HG03108 (cell line): ENCODE measurements around the gene AUTS2.

Source experiments
- ATAC-seq: cut with Tn5 transposase; IDR thresholded peaks from one replicate; pipeline ENCODE4 v1.9.1; 2021; ENCODE audit warnings: moderate library complexity; ENCODE audit not compliant: unreplicated experiment

Gene AUTS2

GRCh38 chr7:69922026-69922803 is 323.9 kb downstream of the AUTS2 start:
- ATAC-seq = no peak

- no peak for ATAC-seq
Measured at GRCh38 chr7:69927461-69927860, 329.2 kb downstream of the AUTS2 start.

GRCh38 chr7:69928621-69929020 is 330.3 kb downstream of the AUTS2 start:
- ATAC-seq = no peak

- ATAC-seq = no peak
Measured at GRCh38 chr7:69929622-69930021, 331.3 kb downstream of the AUTS2 start.

- no peak for ATAC-seq
Measured at GRCh38 chr7:69932034-69932628, 333.9 kb downstream of the AUTS2 start.

- ATAC-seq = no peak
Measured at GRCh38 chr7:69934144-69934903, 336.0 kb downstream of the AUTS2 start.

- ATAC-seq = no peak
Measured at GRCh38 chr7:69935107-69935506, 336.8 kb downstream of the AUTS2 start.

- ATAC-seq = no peak
Measured at GRCh38 chr7:69937097-69937496, 338.8 kb downstream of the AUTS2 start.

GRCh38 chr7:69939317-69939716 is 341.0 kb downstream of the AUTS2 start:
- no peak for ATAC-seq

- no peak for ATAC-seq
Measured at GRCh38 chr7:69941077-69941651, 342.9 kb downstream of the AUTS2 start.

- no peak for ATAC-seq
Measured at GRCh38 chr7:69942573-69942972, 344.3 kb downstream of the AUTS2 start.

- no peak for ATAC-seq
Measured at GRCh38 chr7:69946901-69947300, 348.6 kb downstream of the AUTS2 start.

- no peak for ATAC-seq
Measured at GRCh38 chr7:69947998-69948397, 349.7 kb downstream of the AUTS2 start.

- ATAC-seq = no peak
Measured at GRCh38 chr7:69949122-69949521, 350.8 kb downstream of the AUTS2 start.

GRCh38 chr7:69951458-69951857 is 353.2 kb downstream of the AUTS2 start:
- no peak for ATAC-seq

- no peak for ATAC-seq
Measured at GRCh38 chr7:69953136-69954067, 355.1 kb downstream of the AUTS2 start.

GRCh38 chr7:69956541-69956940 is 358.3 kb downstream of the AUTS2 start:
- ATAC-seq = no peak

GRCh38 chr7:69957661-69958060 is 359.4 kb downstream of the AUTS2 start:
- ATAC-seq = no peak

- ATAC-seq = no peak
Measured at GRCh38 chr7:69959789-69960499, 361.7 kb downstream of the AUTS2 start.

GRCh38 chr7:69961436-69961835 is 363.2 kb downstream of the AUTS2 start:
- ATAC-seq = no peak
